HUES64 (cell line): ENCODE results near the gene SPTA1.
"Not testable (repeated sequence)": the region's sequence is repeated elsewhere in the genome, so short reads cannot be mapped to it uniquely, and the experiment has no call there.

Experiments used
- H3K27ac ChIP-seq: 2 replicates; pipeline ENCODE4 v1.7.0; 2013; ENCODE audit warnings: low read depth, low read length, inconsistent platforms
- H3K27me3 ChIP-seq: 2 replicates; pipeline ENCODE4 v1.6.1; 2013; ENCODE audit warnings: mild to moderate bottlenecking, low read length; ENCODE audit not compliant: insufficient read depth
- H3K36me3 ChIP-seq: 2 replicates; pipeline ENCODE4 v1.6.1; 2013; ENCODE audit warnings: mild to moderate bottlenecking, low read length; ENCODE audit not compliant: insufficient read depth
- H3K4me1 ChIP-seq: 2 replicates; pipeline ENCODE4 v1.6.1; 2013; ENCODE audit warnings: mild to moderate bottlenecking, low read length, moderate library complexity; ENCODE audit not compliant: insufficient read depth
- H3K4me3 ChIP-seq: 2 replicates; pipeline ENCODE4 v1.5.1; 2013; ENCODE audit warnings: mild to moderate bottlenecking, low read length, moderate library complexity
- H3K9ac ChIP-seq: 2 replicates; pipeline ENCODE4 v1.6.1; 2013; ENCODE audit warnings: mild to moderate bottlenecking, low read depth, low read length
- H3K9me3 ChIP-seq: 2 replicates; pipeline ENCODE4 v1.6.1; 2013; ENCODE audit warnings: low read depth, low read length; ENCODE audit not compliant: insufficient read depth
- WGBS: fragments of 150-250, 120-280 bp; methylation state at CpG from one replicate; pipeline ENCODE4 v1.1.7; 2013; ENCODE audit warnings: missing lambda C conversion rate; 5-methylcytosine and 5-hydroxymethylcytosine counted together

The SPTA1 gene

GRCh38 chr1:158714754-158715153 lies 28.2 kb upstream of the SPTA1 start:
- Histone ChIP-seq H3K4me1 (no peaks in the 10 kb centered on the region), H3K36me3 (no peaks in the 10 kb centered on the region), H3K27me3 (no peaks in the 10 kb centered on the region), H3K9ac (no peak overlapping the region), H3K27ac (no peak overlapping the region), H3K9me3 (no peaks in the 10 kb centered on the region), H3K4me3 (no peak overlapping the region)
- 87% methylated on average over 1 of the region's 1 CpG for WGBS

- no peaks in the 10 kb centered on the region for H3K4me1 ChIP-seq
- no peaks in the 10 kb centered on the region for H3K9me3 ChIP-seq
- no peak overlapping the region for H3K27ac ChIP-seq
- no peak overlapping the region for H3K4me3 ChIP-seq
- 81% methylated on average over 2 of the region's 4 CpGs for WGBS
- H3K27me3 ChIP-seq, result no peaks in the 10 kb centered on the region
- no peaks in the 10 kb centered on the region for H3K36me3 ChIP-seq
- H3K9ac ChIP-seq, result no peak overlapping the region
Observed at GRCh38 chr1:158711098-158711497, 24.6 kb upstream of the SPTA1 start.

- 87% methylated on average over 2 of the region's 2 CpGs for WGBS
- Histone ChIP-seq H3K9me3 (no peaks in the 10 kb centered on the region), H3K4me1 (no peaks in the 10 kb centered on the region), H3K27ac (no peak overlapping the region), H3K27me3 (no peaks in the 10 kb centered on the region), H3K36me3 (no peaks in the 10 kb centered on the region), H3K9ac (no peak overlapping the region), H3K4me3 (no peak overlapping the region)
Observed at GRCh38 chr1:158706096-158706495, 19.6 kb upstream of the SPTA1 start.

- Histone ChIP-seq H3K36me3 (no peaks in the 10 kb centered on the region), H3K4me3 (no peak within 1 kb of the TSS), H3K9me3 (no peaks in the 10 kb centered on the region), H3K9ac (no peak within 1 kb of the TSS), H3K27me3 (no peaks in the 10 kb centered on the region), H3K27ac (no peak within 1 kb of the TSS), H3K4me1 (no peaks in the 10 kb centered on the region)
- 92% methylated on average over 4 of the region's 4 CpGs for WGBS
Observed at GRCh38 chr1:158700552-158700951, 14.0 kb upstream of the SPTA1 start, which contains the start of gene OR6K2. Gene OR6K2 (minus strand): TSS chr1:158700652. CDS start chr1:158700652, 0 bp downstream.

GRCh38 chr1:158694596-158694995 lies 8.1 kb upstream of the SPTA1 start:
- Histone ChIP-seq H3K9ac (no peak overlapping the region), H3K4me3 (no peak overlapping the region), H3K27me3 (no peaks in the 10 kb centered on the region), H3K9me3 (no peaks in the 10 kb centered on the region), H3K27ac (no peak overlapping the region), H3K36me3 (no peaks in the 10 kb centered on the region), H3K4me1 (no peaks in the 10 kb centered on the region)
- WGBS, result 89% methylated on average over 2 of the region's 2 CpGs

- Histone ChIP-seq H3K9ac (no peak overlapping the region), H3K4me3 (no peak overlapping the region), H3K27ac (no peak overlapping the region), H3K9me3 (no peaks in the 10 kb centered on the region), H3K36me3 (no peaks in the 10 kb centered on the region), H3K4me1 (no peaks in the 10 kb centered on the region), H3K27me3 (no peaks in the 10 kb centered on the region)
Observed at GRCh38 chr1:158692356-158692755, 5.8 kb upstream of the SPTA1 start.

- no peaks in the 10 kb centered on the region for H3K9me3 ChIP-seq
Observed at GRCh38 chr1:158691907-158692306, 5.4 kb upstream of the SPTA1 start.

GRCh38 chr1:158691149-158691548 lies 4.6 kb upstream of the SPTA1 start:
- H3K27ac ChIP-seq, H3K9ac ChIP-seq, H3K9me3 ChIP-seq, H3K27me3 ChIP-seq, H3K36me3 ChIP-seq, H3K4me3 ChIP-seq, H3K4me1 ChIP-seq: not testable (repeated sequence)
- WGBS, result no CpG with 5 or more reads among the region's 1 CpG

More at GRCh38 chr1:158691907-158692306, 5.4 kb upstream of the SPTA1 start:
- Histone ChIP-seq H3K4me1 (no peaks in the 10 kb centered on the region), H3K4me3 (no peak overlapping the region), H3K27me3 (no peaks in the 10 kb centered on the region), H3K27ac (no peak overlapping the region), H3K9ac (no peak overlapping the region), H3K36me3 (no peaks in the 10 kb centered on the region)

- H3K27ac ChIP-seq, result no peak overlapping the region
- no peak overlapping the region for H3K9ac ChIP-seq
- H3K4me3 ChIP-seq, result no peak overlapping the region
- H3K4me1 ChIP-seq, result no peaks in the 10 kb centered on the region
- no peaks in the 10 kb centered on the region for H3K9me3 ChIP-seq
- no peaks in the 10 kb centered on the region for H3K36me3 ChIP-seq
- no peaks in the 10 kb centered on the region for H3K27me3 ChIP-seq
Observed at GRCh38 chr1:158689875-158690274, 3.4 kb upstream of the SPTA1 start.

- WGBS, result 90% methylated on average over 1 of the region's 1 CpG
- Histone ChIP-seq H3K4me3 (no peak overlapping the region), H3K27me3 (no peaks in the 10 kb centered on the region), H3K4me1 (no peaks in the 10 kb centered on the region), H3K36me3 (no peaks in the 10 kb centered on the region), H3K27ac (no peak overlapping the region), H3K9ac (no peak overlapping the region), H3K9me3 (no peaks in the 10 kb centered on the region)
Observed at GRCh38 chr1:158689110-158689509, 2.6 kb upstream of the SPTA1 start.

- not testable (repeated sequence) for H3K9ac ChIP-seq, H3K27me3 ChIP-seq, H3K36me3 ChIP-seq, H3K4me1 ChIP-seq, H3K27ac ChIP-seq, H3K9me3 ChIP-seq, H3K4me3 ChIP-seq
- WGBS, result 100% methylated on average over 1 of the region's 1 CpG
Observed at GRCh38 chr1:158688343-158688742, 1.8 kb upstream of the SPTA1 start.

- H3K9ac ChIP-seq, result no peak overlapping the region
- no peaks in the 10 kb centered on the region for H3K27me3 ChIP-seq
- H3K27ac ChIP-seq, result no peak overlapping the region
- no peaks in the 10 kb centered on the region for H3K9me3 ChIP-seq
- H3K4me3 ChIP-seq, result no peak overlapping the region
- H3K36me3 ChIP-seq, result no peaks in the 10 kb centered on the region
- no peaks in the 10 kb centered on the region for H3K4me1 ChIP-seq
Observed at GRCh38 chr1:158687037-158687436, 522 bp upstream of the SPTA1 start.
